ENCODE measurements around the gene PLPP4.

Gene PLPP4

DNA sequence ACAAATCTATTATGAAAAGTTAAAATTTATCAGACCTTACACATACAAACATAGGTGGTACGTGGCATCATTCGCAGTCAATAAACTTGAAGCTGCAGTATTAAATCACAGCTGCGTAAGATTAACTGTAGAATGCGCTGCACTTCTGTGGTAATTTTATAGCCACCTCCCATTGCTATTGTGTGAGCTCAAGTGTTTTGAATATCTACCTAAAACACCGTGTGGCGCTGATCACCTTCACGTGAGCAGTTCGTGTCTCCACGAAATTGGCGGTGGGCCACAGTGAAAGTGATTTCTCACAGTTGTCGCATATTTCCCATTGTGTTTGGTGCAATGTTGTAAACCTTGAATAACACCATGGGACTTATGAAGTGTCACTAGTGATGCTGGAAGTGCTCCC is 102.8 kb downstream of the PLPP4 start:
- Histone ChIP-seq H3K4me2 (ENCODE audit: low read length) (no peak overlapping the region), H4K20me1 (ENCODE audit: control insufficient read depth, insufficient read depth, low read depth, low read length) (no peaks in the 10 kb centered on the region), H3K4me3 (ENCODE audit: low read length) (no peak overlapping the region), H3K27me3 (ENCODE audit: control insufficient read depth, low read length) (no peaks in the 10 kb centered on the region), H3F3A (ENCODE audit: control insufficient read depth, insufficient read depth) (no peaks in the 10 kb centered on the region), H3K9me3 (ENCODE audit: control insufficient read depth, insufficient read depth, low read length) (no peaks in the 10 kb centered on the region), H3K27ac (ENCODE audit: low read depth, low read length) (no peak overlapping the region), H3K79me2 (ENCODE audit: control insufficient read depth, low read length) (no peaks in the 10 kb centered on the region), H3K36me3 (ENCODE audit: control insufficient read depth, low read length) (no peaks in the 10 kb centered on the region), H3K4me1 (ENCODE audit: control insufficient read depth, low read length) (no peaks in the 10 kb centered on the region), H3K9me2 (replicated peaks; ENCODE audit: control insufficient read depth, low read length) (no peaks in the 10 kb centered on the region)
- TF ChIP-seq, protein P1, sequence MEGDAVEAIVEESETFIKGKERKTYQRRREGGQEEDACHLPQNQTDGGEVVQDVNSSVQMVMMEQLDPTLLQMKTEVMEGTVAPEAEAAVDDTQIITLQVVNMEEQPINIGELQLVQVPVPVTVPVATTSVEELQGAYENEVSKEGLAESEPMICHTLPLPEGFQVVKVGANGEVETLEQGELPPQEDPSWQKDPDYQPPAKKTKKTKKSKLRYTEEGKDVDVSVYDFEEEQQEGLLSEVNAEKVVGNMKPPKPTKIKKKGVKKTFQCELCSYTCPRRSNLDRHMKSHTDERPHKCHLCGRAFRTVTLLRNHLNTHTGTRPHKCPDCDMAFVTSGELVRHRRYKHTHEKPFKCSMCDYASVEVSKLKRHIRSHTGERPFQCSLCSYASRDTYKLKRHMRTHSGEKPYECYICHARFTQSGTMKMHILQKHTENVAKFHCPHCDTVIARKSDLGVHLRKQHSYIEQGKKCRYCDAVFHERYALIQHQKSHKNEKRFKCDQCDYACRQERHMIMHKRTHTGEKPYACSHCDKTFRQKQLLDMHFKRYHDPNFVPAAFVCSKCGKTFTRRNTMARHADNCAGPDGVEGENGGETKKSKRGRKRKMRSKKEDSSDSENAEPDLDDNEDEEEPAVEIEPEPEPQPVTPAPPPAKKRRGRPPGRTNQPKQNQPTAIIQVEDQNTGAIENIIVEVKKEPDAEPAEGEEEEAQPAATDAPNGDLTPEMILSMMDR (IDR thresholded peaks at IDR 0.05; ENCODE audit: low read depth, low read length, poor library complexity, severe bottlenecking): no peak
- TF ChIP-seq EZH2phosphoT487 (IDR thresholded peaks at IDR 0.05; ENCODE audit: borderline replicate concordance, low read length): no peak

DNA sequence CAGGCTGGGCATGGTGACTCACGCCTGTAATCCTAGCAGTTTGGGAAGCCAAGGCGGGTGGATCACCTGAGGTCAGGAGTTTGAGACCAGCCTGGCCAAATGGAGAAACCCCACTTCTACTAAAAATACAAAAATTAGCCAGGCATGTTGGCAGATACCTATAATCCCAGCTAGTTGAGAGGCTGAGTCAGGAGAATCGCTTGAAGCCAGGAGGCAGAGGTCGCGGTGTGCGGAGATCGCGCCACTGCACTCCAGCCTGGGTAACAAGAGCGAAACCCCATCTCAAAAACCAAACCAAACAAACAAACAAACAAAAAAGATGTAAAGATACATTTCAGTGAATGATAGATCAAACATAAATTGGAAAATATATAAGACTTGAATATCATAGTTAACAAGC is 105.9 kb downstream of the PLPP4 start:
- Histone ChIP-seq H3K4me1 (ENCODE audit: control insufficient read depth, low read length) (no peaks in the 10 kb centered on the region), H3K27me3 (ENCODE audit: control insufficient read depth, low read length) (no peaks in the 10 kb centered on the region), H4K20me1 (ENCODE audit: control insufficient read depth, insufficient read depth, low read depth, low read length) (no peaks in the 10 kb centered on the region), H3K36me3 (ENCODE audit: control insufficient read depth, low read length) (no peaks in the 10 kb centered on the region), H3K27ac (ENCODE audit: low read depth, low read length) (no peak overlapping the region), H3K9me2 (replicated peaks; ENCODE audit: control insufficient read depth, low read length) (no peaks in the 10 kb centered on the region), H3F3A (ENCODE audit: control insufficient read depth, insufficient read depth) (no peaks in the 10 kb centered on the region), H3K4me3 (ENCODE audit: low read length) (no peak overlapping the region), H3K9me3 (ENCODE audit: control insufficient read depth, insufficient read depth, low read length) (no peaks in the 10 kb centered on the region), H3K79me2 (ENCODE audit: control insufficient read depth, low read length) (no peaks in the 10 kb centered on the region), H3K4me2 (ENCODE audit: low read length) (no peak overlapping the region)
- no peak for TF ChIP-seq EZH2phosphoT487 (IDR thresholded peaks at IDR 0.05; ENCODE audit: borderline replicate concordance, low read length)
- TF ChIP-seq, protein P1 (IDR thresholded peaks at IDR 0.05; ENCODE audit: low read depth, low read length, poor library complexity, severe bottlenecking): no peak

DNA sequence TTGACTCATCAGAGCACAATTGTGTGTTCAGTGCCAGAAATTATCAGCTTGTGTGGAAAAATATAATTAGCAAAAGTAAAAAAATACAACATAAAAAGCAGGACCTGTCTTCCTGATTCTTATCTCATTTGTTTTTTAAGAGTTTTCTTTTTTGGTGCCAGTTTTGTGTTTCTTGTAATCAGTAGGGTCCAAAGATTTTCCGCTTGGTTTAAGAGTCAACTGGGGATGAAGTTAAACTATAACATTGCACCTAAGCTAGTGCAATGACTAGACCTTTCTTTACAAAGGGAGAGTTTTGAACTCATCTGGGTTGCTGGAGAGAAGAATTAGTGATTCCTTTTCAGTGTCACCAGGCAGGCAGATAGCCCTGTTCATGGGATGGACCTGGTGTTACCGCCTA is 113.4 kb downstream of the PLPP4 start:
- Histone ChIP-seq H3K27me3 (ENCODE audit: control insufficient read depth, low read length) (no peaks in the 10 kb centered on the region), H3K27ac (ENCODE audit: low read depth, low read length) (no peak overlapping the region), H3K9me3 (ENCODE audit: control insufficient read depth, insufficient read depth, low read length) (no peaks in the 10 kb centered on the region), H4K20me1 (ENCODE audit: control insufficient read depth, insufficient read depth, low read depth, low read length) (no peaks in the 10 kb centered on the region), H3K9me2 (replicated peaks; ENCODE audit: control insufficient read depth, low read length) (no peaks in the 10 kb centered on the region), H3K36me3 (ENCODE audit: control insufficient read depth, low read length) (no peaks in the 10 kb centered on the region), H3K4me3 (ENCODE audit: low read length) (no peak overlapping the region), H3K4me1 (ENCODE audit: control insufficient read depth, low read length) (no peaks in the 10 kb centered on the region), H3F3A (ENCODE audit: control insufficient read depth, insufficient read depth) (no peaks in the 10 kb centered on the region), H3K4me2 (ENCODE audit: low read length) (no peak overlapping the region), H3K79me2 (ENCODE audit: control insufficient read depth, low read length) (no peaks in the 10 kb centered on the region)
- TF ChIP-seq, protein P1 (IDR thresholded peaks at IDR 0.05; ENCODE audit: low read depth, low read length, poor library complexity, severe bottlenecking): no peak
- TF ChIP-seq EZH2phosphoT487 (IDR thresholded peaks at IDR 0.05; ENCODE audit: borderline replicate concordance, low read length): no peak

DNA sequence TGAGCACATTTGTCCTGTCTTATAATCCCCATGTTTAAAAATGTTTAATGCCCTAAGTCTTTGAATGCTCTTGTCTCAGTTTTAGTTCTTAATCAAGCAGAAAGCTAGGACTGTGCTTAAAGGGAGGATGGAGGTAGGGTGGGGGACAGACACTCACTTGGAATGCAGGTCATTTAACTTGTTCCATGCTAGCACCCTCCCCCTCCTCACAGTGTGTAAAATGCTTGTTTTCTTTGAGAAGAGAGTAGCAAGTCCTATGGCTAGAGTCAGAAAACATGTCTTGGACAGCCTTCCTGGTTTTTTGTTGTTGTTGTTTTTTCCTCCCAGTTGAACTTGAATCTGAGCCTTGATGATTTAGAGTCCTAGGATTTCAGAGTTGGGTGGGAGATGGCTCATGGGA is 114.2 kb downstream of the PLPP4 start:
- no peaks in the 10 kb centered on the region for H3K4me1 ChIP-seq (ENCODE audit: control insufficient read depth, low read length)
- TF ChIP-seq, protein P1 (IDR thresholded peaks at IDR 0.05; ENCODE audit: low read depth, low read length, poor library complexity, severe bottlenecking): no peak
- no peak for TF ChIP-seq EZH2phosphoT487 (IDR thresholded peaks at IDR 0.05; ENCODE audit: borderline replicate concordance, low read length)
- no peaks in the 10 kb centered on the region for H3K27me3 ChIP-seq (ENCODE audit: control insufficient read depth, low read length)
- no peak overlapping the region for H3K4me3 ChIP-seq (ENCODE audit: low read length)
- H3F3A ChIP-seq (ENCODE audit: control insufficient read depth, insufficient read depth): no peaks in the 10 kb centered on the region
- no peak overlapping the region for H3K27ac ChIP-seq (ENCODE audit: low read depth, low read length)
- no peak overlapping the region for H3K4me2 ChIP-seq (ENCODE audit: low read length)
- H3K9me3 ChIP-seq (ENCODE audit: control insufficient read depth, insufficient read depth, low read length): no peaks in the 10 kb centered on the region
- no peaks in the 10 kb centered on the region for H4K20me1 ChIP-seq (ENCODE audit: control insufficient read depth, insufficient read depth, low read depth, low read length)
- H3K9me2 ChIP-seq (replicated peaks; ENCODE audit: control insufficient read depth, low read length): no peaks in the 10 kb centered on the region
- H3K79me2 ChIP-seq (ENCODE audit: control insufficient read depth, low read length): no peaks in the 10 kb centered on the region
- H3K36me3 ChIP-seq (ENCODE audit: control insufficient read depth, low read length): no peaks in the 10 kb centered on the region
